ENCODE data around the gene SNX27. TPM values are rescaled to one million over a fixed set of nuclear protein-coding genes. Genes with fewer than 3 reads are reported as not detected.

Gene SNX27
- total and polyA plus RNA-seq, 5 donors from 2014 or later = 10.4 to 25.3 (median 11.8) TPM

GRCh38 chr1:151741516-151741915, 129.7 kb downstream of the SNX27 start:
- ATAC-seq (ENCODE audit: low read depth in 2 of 2) (no peak), DNase-seq (no peak)
- no peak overlapping the region for H3K4me3 ChIP-seq (ENCODE audit: low read depth, low read length)
- Mint-ChIP-seq H3K4me1 (no peaks in the 10 kb centered on the region), H3K4me3 (no peak overlapping the region), H3K36me3 (no peaks in the 10 kb centered on the region), H3K27ac (no peak overlapping the region), H3K9me3 (peaks cover 0 to 14% (median 3%) of the 10 kb centered on the region in 7 donors), H3K27me3 (peaks cover 24% of the 10 kb centered on the region)
- no peaks in the 10 kb centered on the region for H3K36me3 ChIP-seq (ENCODE audit: control insufficient read depth, insufficient read depth, low read length)
- peaks cover 11 to 19% of the 10 kb centered on the region in 2 experiments for H3K9me3 ChIP-seq (ENCODE audit: control insufficient read depth in 2 of 2, low read length in 2 of 2)
- no peak overlapping the region for H3K27ac ChIP-seq (ENCODE audit: insufficient read depth, low read length, poor library complexity, severe bottlenecking)
- H3K4me1 ChIP-seq (ENCODE audit: control insufficient read depth, insufficient read depth, low read length, poor library complexity, severe bottlenecking) = no peaks in the 10 kb centered on the region
- H3K27me3 ChIP-seq (ENCODE audit: control insufficient read depth, insufficient read depth, low read length) = peaks cover 5% of the 10 kb centered on the region

Other genes starting within 250 kb of the SNX27 start
- not detected for gene SELENBP1, start 239.3 kb upstream of the SNX27 start, total RNA-seq
- not detected for gene SELENBP1, start 239.3 kb upstream of the SNX27 start, polyA plus RNA-seq
- gene PSMB4, start 212.5 kb upstream of the SNX27 start, total RNA-seq = 344 TPM
- 10 to 100 TPM; 79.4 to 99.1 (median 91.0) TPM for gene PSMB4, start 212.5 kb upstream of the SNX27 start, polyA plus RNA-seq
- gene POGZ, start 152.6 kb upstream of the SNX27 start, total RNA-seq = 141 TPM
- 10 to 100 TPM in 1 of 4 donors, 1 to 10 TPM in 3; 5.2 to 10.0 (median 5.9) TPM for gene POGZ, start 152.6 kb upstream of the SNX27 start, polyA plus RNA-seq
- gene CGN, start 100.7 kb upstream of the SNX27 start, total RNA-seq = 0.37 TPM
- gene CGN, start 100.7 kb upstream of the SNX27 start, polyA plus RNA-seq = 1 to 10 TPM in 1 of 4 donors, under 1 TPM in 1, not detected in 2; 0.37 to 1.2 TPM
- gene TUFT1, start 71.7 kb upstream of the SNX27 start, total RNA-seq = 13.6 TPM
- 10 to 100 TPM; 10.2 to 13.6 (median 12.1) TPM for gene TUFT1, start 71.7 kb upstream of the SNX27 start, polyA plus RNA-seq
- not detected for gene CELF3, start 104.8 kb downstream of the SNX27 start, total RNA-seq
- not detected for gene CELF3, start 104.8 kb downstream of the SNX27 start, polyA plus RNA-seq
- gene RIIAD1, start 109.5 kb downstream of the SNX27 start, total RNA-seq = not detected
- not detected for gene RIIAD1, start 109.5 kb downstream of the SNX27 start, polyA plus RNA-seq
- gene MRPL9, start 151.4 kb downstream of the SNX27 start, total RNA-seq = 87.5 TPM
- 100 to 1,000 TPM; 148 to 179 (median 166) TPM for gene MRPL9, start 151.4 kb downstream of the SNX27 start, polyA plus RNA-seq
- gene TDRKH, start 178.4 kb downstream of the SNX27 start, total RNA-seq = 12.6 TPM
- gene TDRKH, start 178.4 kb downstream of the SNX27 start, polyA plus RNA-seq = 10 to 100 TPM in 3 of 4 donors, 1 to 10 TPM in 1; 9.5 to 18.0 (median 14.3) TPM
- 0.22 TPM for gene LINGO4, start 193.4 kb downstream of the SNX27 start, total RNA-seq
- under 1 TPM in 2 of 4 donors, not detected in 2; 0.15 to 0.33 TPM for gene LINGO4, start 193.4 kb downstream of the SNX27 start, polyA plus RNA-seq
- 6.2 TPM for gene RORC, start 219.8 kb downstream of the SNX27 start, total RNA-seq
- gene RORC, start 219.8 kb downstream of the SNX27 start, polyA plus RNA-seq = 10 to 100 TPM; 10.6 to 16.7 (median 15.1) TPM
- 0.94 TPM for gene C2CD4D, start 227.8 kb downstream of the SNX27 start, total RNA-seq
- gene C2CD4D, start 227.8 kb downstream of the SNX27 start, polyA plus RNA-seq = 1 to 10 TPM; 1.3 to 4.0 (median 2.8) TPM
- not detected for gene THEM5, start 241.7 kb downstream of the SNX27 start, total RNA-seq
- under 1 TPM in 1 of 4 donors, not detected in 3; 0.25 TPM for gene THEM5, start 241.7 kb downstream of the SNX27 start, polyA plus RNA-seq

Measured in CD4-positive, CD25-positive, alpha-beta regulatory T cell (primary cell).